DMS153 treated with DMSO at 0.1 percent for 48 hours (cell line): ENCODE measurements around the gene ELF5.
A peak's percentile ranks its signal among the peaks of the same experiment; 100 is the strongest.

Experiments
- DNase-seq: peaks from one replicate; lab custom pipeline; 2025; ENCODE audit not compliant: unreplicated experiment; lab: John Stamatoyannopoulos, UW

The ELF5 gene

DNA sequence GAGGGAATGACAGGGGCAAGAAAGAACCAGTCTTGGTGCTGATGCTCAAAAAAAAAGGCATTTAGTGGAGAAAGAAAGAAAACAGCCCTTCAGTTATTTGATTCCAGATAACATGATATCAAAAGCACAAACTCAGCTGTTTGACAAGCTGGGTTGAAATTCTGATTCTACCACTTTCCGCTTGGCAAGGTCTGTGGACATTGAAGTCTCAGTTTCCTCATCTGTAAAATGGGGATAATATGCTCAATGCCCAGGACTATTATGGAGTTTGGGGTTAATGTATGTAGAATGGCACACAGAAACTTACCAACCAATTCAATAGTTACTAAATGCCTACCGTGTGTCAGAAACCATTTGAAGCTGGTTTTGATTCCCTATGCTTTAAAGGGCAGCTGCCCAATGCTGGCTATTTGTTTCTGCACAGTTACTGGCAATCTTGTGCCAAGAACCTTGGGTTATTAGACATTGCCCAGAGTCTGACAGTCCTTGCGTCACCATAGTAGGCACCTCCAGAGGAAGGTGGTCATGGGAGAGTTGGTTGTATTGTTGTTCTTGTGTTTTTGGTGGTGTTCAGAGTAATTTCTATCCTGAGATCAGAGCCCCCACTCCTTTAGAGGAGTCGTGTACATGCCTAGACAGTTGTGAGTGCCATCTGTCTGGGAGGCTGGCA, 19.5 kb downstream of the ELF5 start:
- no peak for DNase-seq

GRCh38 chr11:34493468-34493867, 20.1 kb downstream of the ELF5 start:
- no peak for DNase-seq

DNA sequence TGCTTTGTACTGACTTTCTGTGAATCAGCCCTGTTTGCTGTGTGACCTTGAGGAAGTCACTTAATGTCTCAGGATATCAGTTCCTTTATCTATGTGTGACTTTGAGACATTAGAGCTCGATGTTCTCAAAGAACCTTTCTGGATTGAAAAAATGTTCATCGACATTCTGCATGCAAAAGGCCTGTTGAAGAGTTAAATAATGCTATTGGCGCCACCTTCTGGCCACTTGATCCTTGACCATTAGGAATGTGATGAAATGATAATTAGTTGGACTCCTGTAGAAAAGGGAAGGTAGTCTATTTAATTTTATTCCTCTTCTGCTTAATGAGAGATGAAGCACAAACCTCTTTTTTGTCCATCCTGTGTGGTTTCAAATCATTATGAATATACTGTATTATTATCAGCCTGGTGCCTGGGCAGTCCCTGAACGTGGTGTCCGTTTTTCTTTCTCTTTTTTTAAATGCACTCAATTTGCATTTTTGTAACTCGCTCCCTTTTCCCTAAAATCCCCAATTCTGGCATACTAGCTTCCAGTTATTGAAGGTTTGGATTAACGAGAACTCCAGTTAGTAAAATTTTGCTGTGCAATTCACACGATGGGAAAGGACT, 20.7 kb downstream of the ELF5 start:
- peak; percentile 46 for DNase-seq

- no peak for DNase-seq
Measured at GRCh38 chr11:34490304-34490703, 23.3 kb downstream of the ELF5 start.

DNA sequence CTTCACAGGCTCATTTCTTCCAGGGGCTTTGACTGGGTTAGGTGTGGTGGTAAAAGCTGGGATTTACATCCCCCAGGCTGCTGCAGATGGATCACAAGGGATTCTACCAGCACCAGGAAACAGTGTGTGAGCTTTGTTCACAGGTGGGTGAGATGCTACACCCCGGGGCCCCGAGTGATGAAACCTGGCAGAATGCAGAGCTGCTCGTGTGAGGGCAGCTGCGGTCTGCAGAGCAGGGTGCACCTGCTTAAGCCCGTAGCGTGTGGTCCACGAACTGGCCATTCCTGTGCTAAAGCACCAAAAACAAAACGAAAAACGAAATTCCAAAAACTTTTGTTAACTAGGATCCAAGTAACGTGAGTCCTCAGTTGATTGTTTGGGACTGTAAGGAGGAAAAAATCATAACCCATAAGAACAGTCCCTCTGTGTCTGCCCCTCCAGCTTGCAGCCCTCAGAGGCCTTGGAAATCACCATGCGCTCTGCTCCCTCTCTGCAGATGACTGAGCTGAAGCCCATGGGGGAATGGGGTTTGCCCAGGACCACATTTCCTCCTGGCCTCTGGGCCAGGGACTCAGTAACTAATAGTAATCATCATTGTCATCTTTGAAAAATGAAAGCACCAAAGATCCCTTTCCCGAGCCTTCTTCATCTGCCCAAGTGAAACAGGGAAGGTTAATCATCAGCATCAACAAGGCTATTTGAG, 24.6 kb downstream of the ELF5 start:
- no peak for DNase-seq

DNA sequence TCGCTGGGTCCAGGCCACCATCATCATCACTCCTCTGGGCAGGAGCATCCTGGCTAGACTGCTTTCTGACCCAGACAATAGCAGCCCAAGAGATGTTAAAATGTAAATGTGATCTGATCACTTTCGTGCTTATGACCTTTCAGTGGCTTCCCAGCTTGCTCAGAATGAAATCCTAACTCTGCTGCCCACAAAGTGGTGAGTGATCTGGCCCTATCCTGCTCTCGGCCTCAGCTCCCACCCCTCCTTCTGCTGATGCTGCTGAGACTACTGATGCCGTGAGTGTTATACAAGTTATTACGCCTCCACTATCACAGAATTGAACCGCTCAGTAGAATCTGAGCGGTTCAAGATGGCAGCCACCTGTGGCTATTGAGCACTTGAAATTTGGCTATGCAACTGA, 26.2 kb downstream of the ELF5 start:
- DNase-seq = no peak

DNA sequence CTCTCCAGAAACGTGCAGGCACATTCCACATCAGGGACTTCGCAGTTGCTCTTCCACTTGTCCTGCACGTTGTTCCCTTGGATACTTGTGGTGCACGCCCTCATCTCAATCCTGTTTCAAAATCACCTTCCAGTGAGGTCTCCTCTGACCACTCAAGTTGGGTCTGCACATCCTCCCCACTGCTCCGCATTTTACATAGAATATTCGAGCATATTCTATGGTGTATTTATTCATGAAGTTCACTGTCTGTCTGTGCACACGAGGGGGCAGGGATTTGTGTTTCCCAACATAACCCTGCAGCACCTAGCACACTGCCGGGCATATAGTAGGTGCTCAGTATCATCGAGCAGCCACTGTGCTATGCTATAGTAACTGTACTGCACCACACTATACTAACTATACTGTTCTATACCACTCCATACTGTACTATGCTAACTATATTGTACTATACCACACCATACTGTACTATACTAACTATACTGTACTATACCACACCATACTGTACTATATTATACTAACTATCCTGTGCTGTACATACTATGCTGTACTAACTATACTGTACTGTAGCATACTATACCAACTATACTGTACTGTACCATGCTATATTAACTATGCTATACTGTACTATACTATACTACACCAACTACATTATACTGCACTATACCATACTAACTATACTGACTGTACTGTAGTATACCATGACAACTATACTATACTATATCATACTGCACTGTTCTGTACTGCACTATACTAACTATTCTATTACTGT, 30.3 kb downstream of the ELF5 start:
- no peak for DNase-seq

GRCh38 chr11:34481307-34481706, 32.3 kb downstream of the ELF5 start:
- no peak for DNase-seq

DNA sequence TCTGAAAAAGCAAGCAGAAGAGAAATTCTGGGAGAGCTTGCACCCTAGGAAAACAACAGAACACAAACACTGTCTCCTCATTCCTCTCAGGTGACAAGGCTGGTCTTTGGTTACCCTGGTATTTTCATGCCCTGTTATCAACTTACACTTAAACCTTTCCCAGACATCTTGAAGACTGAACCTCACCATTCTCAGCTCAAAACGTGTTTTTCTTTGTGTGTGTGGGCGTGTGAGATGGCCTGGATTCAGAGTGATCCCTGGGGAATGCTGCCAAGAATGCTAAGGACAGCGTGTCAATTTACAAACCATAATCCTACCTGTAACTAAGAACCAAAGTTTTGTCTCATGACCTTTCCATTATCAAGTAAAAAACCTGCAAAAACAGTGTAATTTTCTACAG, 33.3 kb downstream of the ELF5 start:
- DNase-seq = no peak

DNA sequence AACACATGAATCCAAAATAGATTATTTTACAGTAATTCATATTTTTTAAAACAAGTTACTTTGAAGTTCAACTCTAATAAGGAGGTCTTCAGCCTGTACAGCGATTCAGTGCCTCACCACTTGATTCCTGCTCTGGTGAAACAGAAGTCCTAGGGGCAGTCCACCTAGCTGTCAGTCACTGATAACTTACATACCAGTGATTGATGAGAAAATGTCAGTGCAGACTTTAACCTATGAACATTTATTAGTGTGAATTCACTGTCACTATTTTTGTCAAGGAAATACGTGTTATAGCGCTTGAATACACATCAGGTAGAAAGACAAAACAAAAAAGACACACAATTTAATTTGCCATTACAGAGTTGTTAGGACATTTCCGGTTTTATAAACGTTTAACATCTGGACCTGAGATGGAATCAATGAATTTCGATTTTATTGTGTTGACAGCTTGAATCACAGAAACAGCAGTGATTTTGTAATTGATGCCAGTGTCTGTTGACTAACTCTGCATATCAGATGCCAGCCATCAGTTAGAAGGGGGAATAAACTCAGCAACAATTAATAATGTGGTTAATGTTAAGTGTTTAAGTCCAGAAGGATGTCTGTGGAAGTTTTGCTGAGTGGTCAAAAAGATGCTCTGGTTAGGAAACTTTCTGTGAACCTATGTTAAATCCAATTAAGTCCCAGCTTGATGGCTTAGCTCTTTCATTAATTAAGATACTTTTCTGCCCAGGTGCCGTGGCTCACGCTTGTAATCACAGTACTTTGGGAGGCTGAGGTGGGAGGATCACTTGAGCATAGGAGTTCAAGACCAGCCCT, 34.5 kb downstream of the ELF5 start:
- DNase-seq = no peak

GRCh38 chr11:34476849-34477248, 36.7 kb downstream of the ELF5 start:
- no peak for DNase-seq

DNA sequence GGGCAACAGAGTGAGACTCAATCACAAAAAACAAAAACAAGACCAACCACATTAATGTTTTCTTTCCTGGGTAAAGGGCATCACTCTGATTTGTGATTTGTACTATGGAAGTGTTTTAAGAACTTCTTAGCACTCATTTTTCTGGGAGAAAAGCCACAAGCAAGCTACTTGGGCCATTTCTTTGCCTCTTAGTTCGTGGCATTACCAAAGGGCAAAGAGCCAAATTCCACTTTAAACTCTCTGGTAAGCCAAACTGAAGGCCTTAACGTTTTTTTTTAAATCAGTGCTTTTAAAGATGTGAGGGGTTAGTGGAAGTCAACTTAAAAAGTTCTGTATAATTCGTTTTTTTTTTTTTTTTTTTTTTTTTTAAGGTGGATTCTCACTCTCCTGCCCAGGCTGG, 37.9 kb downstream of the ELF5 start:
- DNase-seq = no peak

DNA sequence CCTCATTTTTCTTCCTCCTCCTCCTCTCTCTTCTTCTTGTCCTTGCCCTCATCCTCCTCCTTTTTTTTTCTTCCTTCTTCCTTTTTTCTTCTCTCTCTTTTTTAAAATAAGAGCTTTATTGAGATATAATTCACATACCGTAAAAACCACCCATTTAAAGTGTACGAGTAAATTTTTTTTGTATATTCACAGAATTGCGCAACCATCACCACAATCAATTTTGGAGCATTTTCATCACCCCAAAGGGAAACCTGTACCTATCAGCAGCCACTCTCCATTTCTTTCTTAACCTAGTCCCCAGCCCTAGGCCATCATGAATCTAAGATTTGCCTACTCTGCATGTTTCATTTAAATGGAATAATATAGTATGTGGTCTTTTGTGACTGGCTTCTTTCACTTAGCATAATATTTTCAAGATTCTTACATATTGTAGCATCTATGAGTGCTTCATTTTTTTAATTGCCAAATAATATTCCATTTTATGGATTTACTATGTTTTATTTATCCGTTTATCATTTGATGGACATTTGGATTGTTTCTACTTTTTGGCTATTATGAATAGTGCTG, 39.9 kb downstream of the ELF5 start:
- DNase-seq = no peak

GRCh38 chr11:34468209-34468841, 45.3 kb downstream of the ELF5 start:
- DNase-seq = no peak

GRCh38 chr11:34466802-34467488, 46.6 kb downstream of the ELF5 start:
- DNase-seq = no peak

DNA sequence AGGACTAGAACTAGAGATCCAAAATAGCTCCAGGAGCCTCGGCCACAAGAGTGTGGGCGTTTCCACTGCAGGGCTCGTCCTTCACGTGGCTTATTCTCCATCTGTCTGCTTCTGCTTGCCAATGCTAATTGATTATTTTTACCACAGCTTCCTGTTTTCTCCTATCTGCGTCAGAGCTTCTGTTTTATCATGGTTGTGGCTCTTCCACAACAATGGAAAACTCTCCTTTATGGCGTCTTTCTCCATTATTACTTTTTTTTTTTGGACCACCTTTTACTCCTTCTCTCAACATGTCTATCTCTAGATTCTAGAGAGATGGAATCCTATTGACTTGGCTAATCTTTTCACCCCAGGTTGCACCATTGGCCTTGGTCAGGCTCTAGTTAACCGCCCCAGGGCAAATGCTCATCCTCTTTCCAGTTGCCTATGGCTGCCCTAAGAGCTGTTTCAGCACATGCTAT, 49.0 kb downstream of the ELF5 start:
- DNase-seq = no peak

- DNase-seq = no peak
Measured at GRCh38 chr11:34461215-34461614, 52.4 kb downstream of the ELF5 start.

GRCh38 chr11:34460278-34460677, 53.3 kb downstream of the ELF5 start:
- no peak for DNase-seq

DNA sequence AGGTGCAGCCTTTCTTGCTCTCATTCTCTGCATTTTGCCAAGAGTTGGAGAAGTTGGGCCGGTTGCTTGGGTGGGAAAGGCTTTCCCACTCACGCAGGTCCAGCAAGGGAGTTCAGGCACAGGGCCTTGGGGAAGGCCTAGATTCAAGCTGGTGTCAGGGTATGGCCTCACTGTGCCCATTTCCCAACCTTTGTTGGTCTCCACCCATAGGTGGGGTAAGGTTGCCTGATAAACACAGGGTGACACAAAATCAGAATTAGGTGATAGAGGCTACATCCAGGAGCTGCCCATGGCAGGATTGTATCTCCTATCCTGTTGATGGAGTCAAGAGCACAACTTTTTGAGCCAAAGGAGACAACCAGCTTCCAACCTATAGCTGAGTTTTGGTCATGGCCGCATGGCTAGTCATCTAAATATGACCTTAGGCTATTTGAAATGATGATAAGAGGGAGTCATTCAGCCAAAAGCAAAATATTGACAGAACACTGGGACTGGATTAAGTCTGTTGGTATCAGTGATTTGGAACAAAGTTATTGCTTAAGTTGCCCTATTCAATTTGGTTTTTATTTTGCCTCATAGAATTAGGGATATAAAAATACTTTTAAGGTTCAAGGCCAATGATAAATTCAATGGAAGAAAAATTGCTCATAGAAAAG, 54.0 kb downstream of the ELF5 start:
- no peak for DNase-seq
